Effector memory CD4-positive, alpha-beta T cell (primary cell): ENCODE measurements around the gene RNF149.
"Not testable (repeated sequence)": the region's sequence is repeated elsewhere in the genome, so short reads cannot be mapped to it uniquely, and the experiment has no call there.

Source experiments
- DNase-seq, 3 donors: peaks; one replicate each; pipeline ENCODE4 v3.0.0-alpha.2; 2020
- H3K27ac ChIP-seq: 2 replicates; pipeline ENCODE4 v1.7.0; 2013; ENCODE audit warnings: mild to moderate bottlenecking, low read length, moderate library complexity; ENCODE audit not compliant: insufficient read depth, poor library complexity, severe bottlenecking
- H3K27me3 ChIP-seq: replicated peaks from 2 replicates; pipeline ENCODE4 v1.7.0; 2013; ENCODE audit warnings: mild to moderate bottlenecking, low read length; ENCODE audit not compliant: insufficient read depth, control insufficient read depth, poor library complexity, severe bottlenecking
- H3K36me3 ChIP-seq: 2 replicates; pipeline ENCODE4 v1.7.0; 2013; ENCODE audit warnings: mild to moderate bottlenecking, low read length, moderate library complexity; ENCODE audit not compliant: control insufficient read depth, insufficient read depth
- H3K4me1 ChIP-seq: 2 replicates; pipeline ENCODE4 v1.7.0; 2013; ENCODE audit warnings: low read length, mild to moderate bottlenecking; ENCODE audit not compliant: control insufficient read depth, insufficient read depth, poor library complexity, severe bottlenecking
- H3K4me3 ChIP-seq: 2 replicates; pipeline ENCODE4 v1.7.0; 2013; ENCODE audit warnings: low read length, low read depth, mild to moderate bottlenecking; ENCODE audit not compliant: insufficient read depth, poor library complexity, severe bottlenecking
- H3K9me3 ChIP-seq: 2 replicates; pipeline ENCODE4 v1.7.0; 2013; ENCODE audit warnings: mild to moderate bottlenecking, low read length, moderate library complexity; ENCODE audit not compliant: control insufficient read depth
- total RNA-seq, 3 donors: gene quantifications; one replicate each; lab custom pipeline; 2026; lab: John Stamatoyannopoulos, UW

RNF149 gene
- total RNA-seq = 201 to 227 (median 203) reads per million in 3 donors

GRCh38 chr2:101308432-101309210 is at the start of gene RNF149:
Gene RNF149 (minus strand): TSS chr2:101308701. CDS start chr2:101308588, 113 bp downstream.
- H3K27me3 ChIP-seq = no peaks in the 10 kb centered on the region
- H3K27ac ChIP-seq = peak within 1 kb of the TSS; percentile 91
- peaks cover 37% of the 10 kb centered on the region for H3K4me1 ChIP-seq
- H3K4me3 ChIP-seq = peak within 1 kb of the TSS; percentile 92
- peaks cover 4% of the 10 kb centered on the region for H3K36me3 ChIP-seq
- no peaks in the 10 kb centered on the region for H3K9me3 ChIP-seq
- peak; percentile 84 to 92 (median 92) for DNase-seq

- no peaks in the 10 kb centered on the region for H3K9me3 ChIP-seq
- DNase-seq = no peak
- no peak overlapping the region for H3K27ac ChIP-seq
- no peak overlapping the region for H3K4me3 ChIP-seq
- H3K36me3 ChIP-seq = no peaks in the 10 kb centered on the region
- peaks cover 17% of the 10 kb centered on the region for H3K4me1 ChIP-seq
- H3K27me3 ChIP-seq = no peaks in the 10 kb centered on the region
Measured at GRCh38 chr2:101357376-101357775, 48.9 kb upstream of the RNF149 start.

DNA sequence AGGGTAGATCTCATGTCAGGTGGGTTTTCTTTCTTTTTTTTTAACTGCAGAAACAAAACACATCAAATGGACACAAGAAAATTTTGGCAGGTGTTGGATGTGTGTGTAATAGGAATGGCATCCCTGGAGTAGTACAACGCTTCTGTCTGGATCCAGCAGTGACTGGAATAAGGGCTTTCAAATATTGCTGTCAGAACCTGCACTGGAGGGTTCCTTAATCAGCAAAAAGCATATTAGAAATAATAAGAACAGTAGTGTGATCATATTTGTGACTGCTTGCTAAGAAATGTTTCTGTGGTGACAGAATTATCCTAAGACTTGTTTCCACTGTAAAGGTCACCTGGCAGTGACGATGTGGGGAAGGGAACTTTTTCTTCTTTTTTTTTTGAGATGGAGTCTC is 48.0 kb upstream of the RNF149 start:
- DNase-seq = no peak
- Histone ChIP-seq H3K4me1 (peaks cover 8% of the 10 kb centered on the region), H3K9me3 (no peaks in the 10 kb centered on the region), H3K4me3 (no peak overlapping the region), H3K27ac (no peak overlapping the region), H3K27me3 (no peaks in the 10 kb centered on the region), H3K36me3 (no peaks in the 10 kb centered on the region)

DNA sequence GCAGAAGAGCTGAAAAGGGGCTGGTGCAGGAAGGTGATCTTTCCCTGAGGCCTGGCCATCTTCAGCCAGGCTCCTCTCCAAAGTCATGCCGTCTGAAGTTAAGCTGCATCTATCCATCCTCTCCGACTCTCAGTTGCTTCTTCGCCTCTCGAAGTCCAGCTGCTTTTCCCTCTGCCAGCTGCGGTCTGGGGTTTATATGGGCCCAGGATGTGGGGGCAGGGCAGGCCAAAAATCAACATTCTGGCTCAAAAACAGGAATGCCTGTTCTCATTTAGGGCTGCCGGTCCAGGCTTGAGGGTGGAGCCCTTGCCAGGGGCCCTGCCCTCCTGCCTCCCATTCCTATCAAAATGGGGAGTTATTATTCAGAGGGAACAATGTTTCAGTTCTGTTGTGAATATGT is 47.6 kb upstream of the RNF149 start:
- no peaks in the 10 kb centered on the region for H3K27me3 ChIP-seq
- DNase-seq = no peak
- no peaks in the 10 kb centered on the region for H3K36me3 ChIP-seq
- H3K4me1 ChIP-seq = peaks cover 3% of the 10 kb centered on the region
- no peak overlapping the region for H3K27ac ChIP-seq
- H3K9me3 ChIP-seq = no peaks in the 10 kb centered on the region
- no peak overlapping the region for H3K4me3 ChIP-seq

DNA sequence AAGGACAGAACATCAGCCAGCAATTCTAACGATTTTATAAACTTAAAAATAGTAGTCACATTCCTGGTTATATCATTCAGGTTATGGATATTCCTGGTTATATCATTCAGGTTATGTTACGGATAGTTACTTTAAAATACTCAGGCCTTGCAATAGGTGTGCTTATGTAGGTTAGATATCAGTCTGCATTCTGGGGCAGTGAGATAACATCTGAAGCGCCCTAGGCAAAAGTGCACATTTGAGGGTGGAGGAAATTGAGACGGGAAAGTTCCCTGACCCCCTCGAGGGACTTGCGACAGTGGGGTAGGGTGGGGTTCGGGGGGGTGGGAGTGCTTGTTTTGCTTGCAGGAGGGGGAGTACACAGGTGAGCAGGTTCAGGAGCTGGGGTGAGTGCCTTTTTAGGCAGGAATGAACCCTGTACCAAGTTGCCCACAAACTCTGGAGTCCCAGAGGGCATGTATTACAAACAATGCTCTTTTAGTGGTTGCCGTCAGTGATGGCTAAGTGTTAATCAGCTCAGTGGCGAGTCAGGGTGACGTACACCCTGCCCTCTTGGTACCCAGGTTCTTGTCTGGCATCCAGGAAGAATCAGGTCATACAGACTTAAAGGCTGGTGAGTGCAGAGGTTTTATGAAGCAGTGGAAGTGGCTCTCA is 47.0 kb upstream of the RNF149 start:
- Histone ChIP-seq H3K27me3 (no peaks in the 10 kb centered on the region), H3K9me3 (no peaks in the 10 kb centered on the region), H3K27ac (no peak overlapping the region), H3K36me3 (no peaks in the 10 kb centered on the region), H3K4me1 (no peaks in the 10 kb centered on the region), H3K4me3 (no peak overlapping the region)
- no peak for DNase-seq

GRCh38 chr2:101354420-101355311 is 46.2 kb upstream of the RNF149 start:
- Histone ChIP-seq H3K9me3 (no peaks in the 10 kb centered on the region), H3K27me3 (no peaks in the 10 kb centered on the region), H3K27ac (no peak overlapping the region), H3K4me3 (no peak overlapping the region), H3K4me1 (no peaks in the 10 kb centered on the region), H3K36me3 (no peaks in the 10 kb centered on the region)
- DNase-seq = no peak

DNA sequence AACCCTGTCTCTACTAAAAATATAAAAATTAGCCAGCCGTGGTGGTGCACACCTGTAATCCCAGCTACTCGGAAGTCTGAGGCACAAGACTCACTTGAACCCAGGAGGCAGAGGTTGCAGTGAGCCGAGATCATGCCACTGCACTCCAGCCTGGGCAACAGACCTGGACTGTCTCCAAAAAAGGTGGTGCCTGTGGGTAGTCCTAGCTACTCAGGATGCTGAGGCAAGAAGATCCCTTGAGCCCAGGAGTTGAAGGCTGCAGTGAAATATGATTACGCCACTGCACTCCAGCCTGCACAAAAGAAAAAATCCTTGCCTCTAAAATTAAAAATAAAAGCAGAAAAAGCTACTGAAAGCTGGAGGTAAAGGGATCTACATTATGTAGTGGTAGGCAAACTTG is 44.1 kb upstream of the RNF149 start:
- not testable (repeated sequence) for H3K36me3 ChIP-seq, H3K4me3 ChIP-seq, DNase-seq, H3K9me3 ChIP-seq, H3K27ac ChIP-seq, H3K27me3 ChIP-seq, H3K4me1 ChIP-seq

- H3K36me3 ChIP-seq = no peaks in the 10 kb centered on the region
- no peaks in the 10 kb centered on the region for H3K9me3 ChIP-seq
- DNase-seq = no peak
- H3K27me3 ChIP-seq = no peaks in the 10 kb centered on the region
- H3K27ac ChIP-seq = no peak overlapping the region
- no peak overlapping the region for H3K4me3 ChIP-seq
- no peaks in the 10 kb centered on the region for H3K4me1 ChIP-seq
Measured at GRCh38 chr2:101351207-101351606, 42.7 kb upstream of the RNF149 start.

- Histone ChIP-seq H3K36me3 (no peaks in the 10 kb centered on the region), H3K4me3 (no peak overlapping the region), H3K27ac (no peak overlapping the region), H3K27me3 (no peaks in the 10 kb centered on the region), H3K9me3 (no peaks in the 10 kb centered on the region), H3K4me1 (no peaks in the 10 kb centered on the region)
- DNase-seq = no peak
Measured at GRCh38 chr2:101349893-101350662, 41.6 kb upstream of the RNF149 start.
